Sigmoid colon (tissue), 7 donors: ENCODE measurements around the gene CENATAC. TPM values are rescaled to one million over a fixed set of nuclear protein-coding genes. Genes with fewer than 3 reads are reported as not detected.
A peak's percentile ranks its signal among the peaks of the same experiment; 100 is the strongest.
"Not testable (repeated sequence)": the region's sequence is repeated elsewhere in the genome, so short reads cannot be mapped to it uniquely, and the experiment has no call there.

Source experiments
- DNase-seq: peaks from one replicate; pipeline ENCODE4 v3.0.0-alpha.2; 2019
- H3K27ac ChIP-seq, 4 donors: fragments of 200-600 bp; sonication (generic); one replicate each; pipeline ENCODE4 v1.5.1; 2016 to 2019; ENCODE audit warnings: mild to moderate bottlenecking in 1 of 4
- H3K27me3 ChIP-seq, 3 donors: fragments of 200-600 bp; sonication (generic); one replicate each; pipeline ENCODE4 v1.5.1; 2019; ENCODE audit warnings: mild to moderate bottlenecking in 1 of 3
- H3K36me3 ChIP-seq, 4 donors: fragments of 200-600 bp; sonication (generic); one replicate each; pipeline ENCODE4 v1.5.1; 2016 to 2019
- H3K4me1 ChIP-seq, 4 donors: fragments of 200-600 bp; sonication (generic); one replicate each; pipeline ENCODE4 v1.5.1; 2017 to 2019
- H3K4me3 ChIP-seq, 4 donors: fragments of 200-600 bp; sonication (generic); one replicate each; pipeline ENCODE4 v1.5.1; 2017 to 2019; ENCODE audit warnings: mild to moderate bottlenecking in 2 of 4, moderate library complexity in 1 of 4
- H3K9me3 ChIP-seq, 4 donors: fragments of 200-600 bp in 3 of 4; sonication (generic) in 3 of 4; one replicate each; pipeline versions ENCODE4 v1.5.1 to v1.6.1; 2013 to 2019
- EP300 ChIP-seq, 4 donors: sonication (generic); formaldehyde crosslinking; IDR thresholded peaks; one replicate each; pipeline ENCODE4 v1.6.1; 2017; ENCODE audit warnings: antibody characterized with exemption in 4 of 4
- POLR2A ChIP-seq, 2 donors: fragments of 450-650 bp; IDR thresholded peaks; one replicate each; pipeline ENCODE4 v1.6.1; 2016; ENCODE audit warnings: antibody characterized with exemption in 2 of 2, mild to moderate bottlenecking in 2 of 2, moderate library complexity in 2 of 2
- POLR2AphosphoS5 ChIP-seq, 4 donors: sonication (generic); formaldehyde crosslinking; IDR thresholded peaks; one replicate each; pipeline ENCODE4 v1.6.1; 2017; ENCODE audit warnings: antibody characterized with exemption in 4 of 4
- WGBS, 2 donors: extraction: QIAGEN DNeasy Blood & Tissue Kit; methylation state at CpG; one replicate each; pipeline ENCODE4 v1.1.7; 2013; 5-methylcytosine and 5-hydroxymethylcytosine counted together
- intact Hi-C: fragments of 100-400 bp; cut with DNase I; formaldehyde crosslinking; loops from one replicate; pipeline ENCODE4 v1.15.1; 2023
- polyA plus RNA-seq, 3 donors: library from polyadenylated mRNA; stranded (reverse); fragments of 200-250 nt; gene quantifications; one replicate each; pipeline ENCODE4 v1.2.3, GENCODE V29; 2013
- total RNA-seq, 4 donors: library from RNA; depleted of rRNA; stranded (reverse); fragments of >200 nt; gene quantifications; one replicate each; pipeline ENCODE4 v1.1.0, GENCODE V29; 2016
- TF ChIP-seq, protein P1 (sequence below), 4 experiments: fragments of 450-650 bp in 3 of 4; fragments of 200-600 bp in 1 of 4; IDR thresholded peaks; one replicate each; pipeline ENCODE4 v1.5.1; 2016 to 2019; ENCODE audit warnings: antibody characterized with exemption in 4 of 4, mild to moderate bottlenecking in 3 of 4, moderate library complexity in 2 of 4
- donor health status: healthy with polysubstance abuse.
- donor health status: Bipolar disorder and iron deficiency.
- donor health status: healthy.

The CENATAC gene, protein sequence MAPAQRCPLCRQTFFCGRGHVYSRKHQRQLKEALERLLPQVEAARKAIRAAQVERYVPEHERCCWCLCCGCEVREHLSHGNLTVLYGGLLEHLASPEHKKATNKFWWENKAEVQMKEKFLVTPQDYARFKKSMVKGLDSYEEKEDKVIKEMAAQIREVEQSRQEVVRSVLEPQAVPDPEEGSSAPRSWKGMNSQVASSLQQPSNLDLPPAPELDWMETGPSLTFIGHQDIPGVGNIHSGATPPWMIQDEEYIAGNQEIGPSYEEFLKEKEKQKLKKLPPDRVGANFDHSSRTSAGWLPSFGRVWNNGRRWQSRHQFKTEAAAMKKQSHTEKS
- 10 to 100 TPM; 29.6 to 60.5 (median 40.7) TPM for total RNA-seq
- polyA plus RNA-seq = 10 to 100 TPM in 1 of 3 donors, 1 to 10 TPM in 2; 5.3 to 24.6 (median 7.2) TPM

DNA sequence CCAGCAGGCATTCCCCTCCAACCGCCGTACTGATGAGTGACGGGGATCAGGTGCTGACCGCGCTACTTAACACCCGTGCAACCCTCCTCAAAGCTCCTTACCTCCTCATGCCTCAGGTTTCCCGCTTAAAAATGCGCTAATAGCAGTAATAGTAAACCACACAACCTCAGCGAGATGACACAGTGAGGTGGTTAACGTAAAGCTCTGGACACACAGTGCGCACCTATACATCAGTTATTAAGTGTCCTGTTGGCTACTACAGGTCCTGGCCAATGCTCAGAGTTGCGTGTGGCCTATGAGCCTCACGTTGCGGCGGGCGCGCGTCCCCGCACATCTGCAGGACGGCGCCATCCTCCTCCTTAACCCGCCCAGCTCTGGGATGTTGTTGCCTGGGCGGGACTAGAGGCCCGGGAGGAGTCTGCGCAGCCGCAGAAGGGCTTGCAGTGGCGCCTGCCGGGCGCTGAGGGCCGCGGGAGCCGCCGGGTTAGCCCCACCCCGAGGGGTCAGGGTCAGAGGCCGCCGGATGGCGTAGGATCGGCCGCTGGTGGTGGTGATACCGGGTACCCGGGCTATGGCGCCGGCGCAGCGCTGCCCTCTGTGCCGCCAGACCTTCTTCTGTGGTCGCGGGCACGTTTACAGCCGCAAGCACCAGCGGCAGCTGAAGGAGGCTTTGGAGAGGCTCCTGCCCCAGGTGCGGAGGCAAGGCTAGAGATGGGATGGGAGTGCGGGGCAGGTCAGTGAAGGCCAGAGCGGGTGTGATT, at the start of gene CENATAC:
Gene CENATAC, plus strand, starts transcription at position 512 of the 761 bp plus-strand sequence. Its CDS starts 60 bp downstream, at position 572.
- Histone ChIP-seq H3K27me3 (no peaks in the 10 kb centered on the region), H3K36me3 (peaks cover 0 to 35% (median 15%) of the 10 kb centered on the region in 4 donors), H3K4me3 (peak within 1 kb of the TSS; percentile 62 to 96 (median 84)), H3K4me1 (peaks cover 0 to 31% (median 19%) of the 10 kb centered on the region in 4 donors), H3K27ac (peak within 1 kb of the TSS; percentile 86 to 94 (median 90)), H3K9me3 (no peaks in the 10 kb centered on the region)
- intact Hi-C loops = no loop called here
- peak; percentile 97 for DNase-seq
- TF ChIP-seq POLR2AphosphoS5 (IDR thresholded peaks at IDR 0.05) (peak; percentile 74 to 97 (median 94)), POLR2A (IDR thresholded peaks at IDR 0.05) (peak; percentile 58 to 74), EP300 (IDR thresholded peaks at IDR 0.05) (no peak)
- TF ChIP-seq, protein P1, sequence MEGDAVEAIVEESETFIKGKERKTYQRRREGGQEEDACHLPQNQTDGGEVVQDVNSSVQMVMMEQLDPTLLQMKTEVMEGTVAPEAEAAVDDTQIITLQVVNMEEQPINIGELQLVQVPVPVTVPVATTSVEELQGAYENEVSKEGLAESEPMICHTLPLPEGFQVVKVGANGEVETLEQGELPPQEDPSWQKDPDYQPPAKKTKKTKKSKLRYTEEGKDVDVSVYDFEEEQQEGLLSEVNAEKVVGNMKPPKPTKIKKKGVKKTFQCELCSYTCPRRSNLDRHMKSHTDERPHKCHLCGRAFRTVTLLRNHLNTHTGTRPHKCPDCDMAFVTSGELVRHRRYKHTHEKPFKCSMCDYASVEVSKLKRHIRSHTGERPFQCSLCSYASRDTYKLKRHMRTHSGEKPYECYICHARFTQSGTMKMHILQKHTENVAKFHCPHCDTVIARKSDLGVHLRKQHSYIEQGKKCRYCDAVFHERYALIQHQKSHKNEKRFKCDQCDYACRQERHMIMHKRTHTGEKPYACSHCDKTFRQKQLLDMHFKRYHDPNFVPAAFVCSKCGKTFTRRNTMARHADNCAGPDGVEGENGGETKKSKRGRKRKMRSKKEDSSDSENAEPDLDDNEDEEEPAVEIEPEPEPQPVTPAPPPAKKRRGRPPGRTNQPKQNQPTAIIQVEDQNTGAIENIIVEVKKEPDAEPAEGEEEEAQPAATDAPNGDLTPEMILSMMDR (IDR thresholded peaks at IDR 0.05) = no peak
- WGBS, 2 donors = 0 to 1% methylated on average over 54 of the region's 54 CpGs

DNA sequence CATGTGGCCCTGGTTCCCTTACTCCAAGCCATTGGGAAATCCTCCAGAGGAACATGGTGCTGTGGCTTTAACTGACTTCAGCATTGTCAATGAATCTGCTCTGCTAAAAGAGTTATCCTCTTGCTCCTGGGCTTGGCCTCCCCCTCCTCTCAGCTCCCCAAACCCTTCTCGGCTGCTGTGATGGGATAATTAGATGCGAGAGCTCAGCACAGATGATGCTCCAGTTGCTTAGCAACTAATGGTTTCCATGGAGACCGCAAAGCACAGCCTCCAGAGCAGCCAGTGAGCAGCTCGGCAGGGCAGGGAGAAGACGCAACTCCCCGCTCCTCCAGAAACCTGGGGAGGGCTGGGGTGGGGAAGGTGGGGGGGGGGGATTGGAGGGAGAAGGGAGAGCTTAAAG, 44.7 kb upstream of the CENATAC start:
- WGBS, 2 donors = 30 to 51% methylated on average over 6 of the region's 6 CpGs
- Histone ChIP-seq H3K4me3 (no peak overlapping the region), H3K36me3 (no peaks in the 10 kb centered on the region), H3K9me3 (no peaks in the 10 kb centered on the region), H3K4me1 (peaks cover 0 to 4% (median 2%) of the 10 kb centered on the region in 4 donors), H3K27ac (no peak overlapping the region), H3K27me3 (no peaks in the 10 kb centered on the region)
- DNase-seq = no peak
- intact Hi-C loops = no loop called here
- TF ChIP-seq, protein P1 (IDR thresholded peaks at IDR 0.05) = no peak
- TF ChIP-seq POLR2AphosphoS5 (IDR thresholded peaks at IDR 0.05) = no peak
- no peak for TF ChIP-seq EP300 (IDR thresholded peaks at IDR 0.05)
- TF ChIP-seq POLR2A (IDR thresholded peaks at IDR 0.05) = no peak

DNA sequence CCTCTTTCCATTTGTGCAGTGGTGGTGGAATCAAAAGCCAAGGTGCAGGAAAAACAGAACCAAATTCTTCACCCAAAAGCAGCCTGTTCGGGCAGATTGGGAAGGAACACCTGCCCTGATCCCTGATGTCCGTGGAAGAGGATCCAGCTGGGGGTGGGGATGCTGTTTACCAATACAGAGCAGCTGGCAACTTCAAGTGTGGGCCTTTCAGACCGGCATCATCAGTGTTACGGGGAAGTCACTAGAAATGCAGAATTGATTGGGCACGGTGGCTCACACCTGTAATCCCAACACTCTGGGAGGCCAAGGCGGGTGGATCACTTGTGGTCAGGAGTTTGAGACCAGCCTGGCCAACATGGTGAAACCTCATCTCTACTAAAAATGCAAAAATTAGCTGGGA, 44.0 kb upstream of the CENATAC start:
- H3K4me3 ChIP-seq, H3K4me1 ChIP-seq, H3K27me3 ChIP-seq, H3K36me3 ChIP-seq, H3K27ac ChIP-seq, H3K9me3 ChIP-seq, DNase-seq: not testable (repeated sequence)
- intact Hi-C loops = loop anchor here (2.0 kb wide), 1 partner anchor 15 kb away; no protein-coding TSS in a partner anchor
- 58 to 73% methylated on average over 6 of the region's 6 CpGs for WGBS, 2 donors

DNA sequence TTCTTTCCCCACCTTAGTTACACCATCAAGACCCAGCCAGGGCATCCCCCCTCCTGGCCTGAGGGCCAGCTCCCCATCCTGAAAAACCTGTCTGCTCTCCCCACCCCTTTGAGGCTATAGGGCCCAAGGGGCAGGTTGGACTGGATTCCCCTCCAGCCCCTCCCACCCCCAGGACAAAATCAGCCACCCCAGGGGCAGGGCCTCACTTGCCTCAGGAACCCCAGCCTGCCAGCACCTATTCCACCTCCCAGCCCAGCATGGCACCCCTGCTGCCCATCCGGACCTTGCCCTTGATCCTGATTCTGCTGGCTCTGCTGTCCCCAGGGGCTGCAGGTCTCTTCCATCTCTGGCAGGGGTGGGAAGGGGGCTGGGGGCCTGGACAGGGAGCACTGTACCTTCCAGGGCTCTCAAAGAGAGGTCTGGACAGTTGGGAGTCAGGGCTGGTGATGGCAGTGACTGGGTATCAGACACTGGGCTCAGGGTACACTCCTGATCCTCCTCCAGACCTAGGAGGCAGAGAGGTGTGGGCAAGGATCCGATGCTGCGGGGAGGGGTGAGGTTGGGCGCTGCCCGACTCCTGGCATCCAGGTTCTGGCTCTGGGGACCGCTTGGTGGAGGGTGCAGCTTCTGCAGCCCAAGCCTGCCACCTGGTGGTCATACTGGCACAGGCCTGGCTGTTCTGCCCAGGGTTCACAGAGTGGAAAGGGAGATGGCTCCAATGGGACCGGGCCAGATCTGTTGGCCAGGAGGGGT, 41.7 kb upstream of the CENATAC start, which contains the start of gene UPK2:
Gene UPK2, plus strand, starts transcription at position 205 of the 753 bp plus-strand sequence. Its CDS starts 53 bp downstream, at position 258.
- peak; percentile 94 for DNase-seq
- WGBS, 2 donors = 4 to 8% methylated on average over 7 of the region's 7 CpGs
- no peak for TF ChIP-seq POLR2AphosphoS5 (IDR thresholded peaks at IDR 0.05)
- TF ChIP-seq, protein P1 (IDR thresholded peaks at IDR 0.05) = peak; percentile 95 to 96 (median 96)
- Histone ChIP-seq H3K4me3 (no peak within 1 kb of the TSS), H3K27me3 (no peaks in the 10 kb centered on the region), H3K27ac (no peak within 1 kb of the TSS), H3K9me3 (no peaks in the 10 kb centered on the region), H3K36me3 (no peaks in the 10 kb centered on the region), H3K4me1 (peaks cover 0 to 4% (median 2%) of the 10 kb centered on the region in 4 donors)
- intact Hi-C loops = loop anchor here (1.0 to 2.0 kb wide), 3 partner anchors 23 to 267 kb away; no protein-coding TSS in a partner anchor
